ENCODE data around the gene TIMMDC1.
"Not testable (repeated sequence)": the region's sequence is repeated elsewhere in the genome, so short reads cannot be mapped to it uniquely, and the experiment has no call there.

The TIMMDC1 gene

GRCh38 chr3:119555929-119556328, 57.6 kb downstream of the TIMMDC1 start:
- no peaks in the 10 kb centered on the region for H3K4me1 ChIP-seq (ENCODE audit: control insufficient read depth, insufficient read depth, low read length, poor library complexity, severe bottlenecking)
- H3K9me3 ChIP-seq (ENCODE audit: control insufficient read depth, low read length): no peaks in the 10 kb centered on the region
- H3K27ac ChIP-seq (ENCODE audit: low read depth, low read length, severe bottlenecking): no peak overlapping the region
- H3K36me3 ChIP-seq (ENCODE audit: control insufficient read depth, insufficient read depth, low read length): no peaks in the 10 kb centered on the region
- H3K4me3 ChIP-seq (ENCODE audit: extremely low read depth, insufficient read depth, low read length, poor library complexity, severe bottlenecking): no peak overlapping the region
- 60% methylated on average over 1 of the region's 1 CpG; no CpG with 5 or more reads in 1 of the 2 experiments for WGBS, 2 experiments (ENCODE audit: insufficient coverage in 2 of 2)

DNA sequence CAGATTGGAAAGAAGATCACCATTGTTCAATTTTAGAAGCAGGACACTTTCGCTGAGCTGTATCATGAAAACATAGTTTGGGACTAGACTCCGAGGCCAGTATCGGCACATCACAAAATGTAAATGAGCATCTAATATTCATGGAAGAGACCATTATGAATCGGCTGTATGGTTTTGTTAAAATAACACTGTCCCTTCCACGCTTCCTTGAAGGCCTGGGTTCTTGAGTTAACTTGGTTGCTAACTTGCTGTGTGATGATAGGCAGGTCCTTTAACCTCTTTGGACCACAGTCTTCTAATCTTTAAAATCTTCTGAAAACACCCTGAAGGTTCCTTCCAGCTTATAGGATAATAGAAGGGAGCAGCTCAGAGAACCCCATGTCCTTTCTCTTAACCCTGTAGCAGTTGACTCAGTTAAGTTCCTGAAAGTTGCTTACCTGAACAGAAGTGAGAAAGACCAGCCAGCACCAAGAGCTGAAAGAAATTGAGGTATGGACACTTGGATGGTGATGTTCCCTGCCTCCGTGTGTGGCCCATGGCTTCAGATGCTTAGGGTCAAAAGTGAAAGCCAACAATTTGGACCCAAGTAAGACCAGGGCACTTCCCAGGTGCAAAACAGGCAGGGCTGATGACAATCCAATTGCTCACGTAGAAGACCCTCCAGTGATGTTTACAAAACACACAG, 59.0 kb downstream of the TIMMDC1 start:
- H3K27ac ChIP-seq (ENCODE audit: low read depth, low read length, severe bottlenecking): no peak overlapping the region
- 91 to 100% methylated on average over 5 of the region's 7 CpGs for WGBS, 2 experiments (ENCODE audit: insufficient coverage in 2 of 2)
- H3K36me3 ChIP-seq (ENCODE audit: control insufficient read depth, insufficient read depth, low read length): no peaks in the 10 kb centered on the region
- no peaks in the 10 kb centered on the region for H3K9me3 ChIP-seq (ENCODE audit: control insufficient read depth, low read length)
- H3K4me1 ChIP-seq (ENCODE audit: control insufficient read depth, insufficient read depth, low read length, poor library complexity, severe bottlenecking): no peaks in the 10 kb centered on the region
- H3K4me3 ChIP-seq (ENCODE audit: extremely low read depth, insufficient read depth, low read length, poor library complexity, severe bottlenecking): no peak overlapping the region

DNA sequence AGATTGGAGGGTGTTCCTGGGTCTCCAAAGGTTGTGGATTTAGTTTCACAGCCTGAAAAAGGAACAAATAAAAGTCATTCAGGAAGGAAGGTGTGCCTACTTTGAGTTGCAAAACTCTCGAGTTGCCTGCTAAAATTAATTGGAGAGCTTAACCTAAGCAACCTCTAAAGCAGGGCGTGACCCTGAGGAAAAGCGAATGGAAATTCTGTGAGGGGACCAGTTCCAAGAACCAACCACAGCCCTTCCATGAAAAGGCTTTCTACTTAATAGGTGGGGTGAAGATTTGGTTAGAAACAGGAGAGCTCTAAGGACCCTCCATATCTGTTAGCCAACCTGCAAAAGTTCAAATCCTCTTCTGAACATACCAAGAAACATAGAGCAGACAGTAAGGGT, 59.5 kb downstream of the TIMMDC1 start:
- H3K9me3 ChIP-seq (ENCODE audit: control insufficient read depth, low read length): no peaks in the 10 kb centered on the region
- WGBS, 2 experiments (ENCODE audit: insufficient coverage in 2 of 2): 90 to 96% methylated on average over 2 to 3 of the region's 3 CpGs
- no peak overlapping the region for H3K27ac ChIP-seq (ENCODE audit: low read depth, low read length, severe bottlenecking)
- no peaks in the 10 kb centered on the region for H3K36me3 ChIP-seq (ENCODE audit: control insufficient read depth, insufficient read depth, low read length)
- H3K4me3 ChIP-seq (ENCODE audit: extremely low read depth, insufficient read depth, low read length, poor library complexity, severe bottlenecking): no peak overlapping the region
- H3K4me1 ChIP-seq (ENCODE audit: control insufficient read depth, insufficient read depth, low read length, poor library complexity, severe bottlenecking): no peaks in the 10 kb centered on the region

GRCh38 chr3:119558626-119559317, 60.4 kb downstream of the TIMMDC1 start:
- Histone ChIP-seq H3K36me3 (ENCODE audit: control insufficient read depth, insufficient read depth, low read length) (no peaks in the 10 kb centered on the region), H3K4me1 (ENCODE audit: control insufficient read depth, insufficient read depth, low read length, poor library complexity, severe bottlenecking) (no peaks in the 10 kb centered on the region), H3K27ac (ENCODE audit: low read depth, low read length, severe bottlenecking) (no peak overlapping the region), H3K9me3 (ENCODE audit: control insufficient read depth, low read length) (no peaks in the 10 kb centered on the region), H3K4me3 (ENCODE audit: extremely low read depth, insufficient read depth, low read length, poor library complexity, severe bottlenecking) (no peak overlapping the region)
- WGBS, 2 experiments (ENCODE audit: insufficient coverage in 2 of 2): 93 to 100% methylated on average over 2 to 6 of the region's 9 CpGs

GRCh38 chr3:119559441-119559963, 61.2 kb downstream of the TIMMDC1 start, which contains the start of gene CD80:
CD80 (minus strand) TSS chr3:119559614; CDS start chr3:119557728, 1,886 bp downstream.
- WGBS, 2 experiments (ENCODE audit: insufficient coverage in 2 of 2): 43 to 60% methylated on average over 1 of the region's 7 CpGs
- Histone ChIP-seq H3K27ac (ENCODE audit: low read depth, low read length, severe bottlenecking) (no peak within 1 kb of the TSS), H3K9me3 (ENCODE audit: control insufficient read depth, low read length) (no peaks in the 10 kb centered on the region), H3K4me3 (ENCODE audit: extremely low read depth, insufficient read depth, low read length, poor library complexity, severe bottlenecking) (no peak within 1 kb of the TSS), H3K4me1 (ENCODE audit: control insufficient read depth, insufficient read depth, low read length, poor library complexity, severe bottlenecking) (no peaks in the 10 kb centered on the region), H3K36me3 (ENCODE audit: control insufficient read depth, insufficient read depth, low read length) (no peaks in the 10 kb centered on the region)

DNA sequence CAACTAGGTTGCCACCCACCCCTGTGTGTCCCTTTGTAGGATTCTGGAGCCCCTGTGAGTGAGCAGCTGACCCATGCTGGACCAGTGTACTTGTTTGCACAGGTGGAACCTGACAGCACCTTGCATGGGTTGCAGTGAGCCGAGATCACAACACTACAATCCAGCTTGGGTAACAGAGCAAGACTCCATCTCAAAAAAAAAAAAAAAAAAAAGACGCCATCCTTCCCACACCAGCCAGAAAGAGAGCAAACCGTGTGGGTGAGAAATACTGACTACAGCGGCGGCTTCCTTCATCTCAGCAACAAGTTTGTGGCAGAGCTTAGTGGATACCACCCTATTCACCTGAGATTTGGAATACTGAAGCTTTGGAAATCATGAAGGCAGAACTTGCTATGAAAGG, 61.8 kb downstream of the TIMMDC1 start:
- H3K4me3 ChIP-seq (ENCODE audit: extremely low read depth, insufficient read depth, low read length, poor library complexity, severe bottlenecking): no peak overlapping the region
- no peaks in the 10 kb centered on the region for H3K36me3 ChIP-seq (ENCODE audit: control insufficient read depth, insufficient read depth, low read length)
- H3K9me3 ChIP-seq (ENCODE audit: control insufficient read depth, low read length): no peaks in the 10 kb centered on the region
- no peaks in the 10 kb centered on the region for H3K4me1 ChIP-seq (ENCODE audit: control insufficient read depth, insufficient read depth, low read length, poor library complexity, severe bottlenecking)
- 80 to 100% methylated on average over 1 to 2 of the region's 5 CpGs for WGBS, 2 experiments (ENCODE audit: insufficient coverage in 2 of 2)
- H3K27ac ChIP-seq (ENCODE audit: low read depth, low read length, severe bottlenecking): no peak overlapping the region

GRCh38 chr3:119562307-119562961, 64.1 kb downstream of the TIMMDC1 start:
- Histone ChIP-seq H3K4me3 (ENCODE audit: extremely low read depth, insufficient read depth, low read length, poor library complexity, severe bottlenecking) (no peak overlapping the region), H3K4me1 (ENCODE audit: control insufficient read depth, insufficient read depth, low read length, poor library complexity, severe bottlenecking) (no peaks in the 10 kb centered on the region), H3K9me3 (ENCODE audit: control insufficient read depth, low read length) (no peaks in the 10 kb centered on the region), H3K27ac (ENCODE audit: low read depth, low read length, severe bottlenecking) (no peak overlapping the region), H3K36me3 (ENCODE audit: control insufficient read depth, insufficient read depth, low read length) (no peaks in the 10 kb centered on the region)
- WGBS, 2 experiments (ENCODE audit: insufficient coverage in 2 of 2): 88 to 90% methylated on average over 5 to 6 of the region's 6 CpGs

DNA sequence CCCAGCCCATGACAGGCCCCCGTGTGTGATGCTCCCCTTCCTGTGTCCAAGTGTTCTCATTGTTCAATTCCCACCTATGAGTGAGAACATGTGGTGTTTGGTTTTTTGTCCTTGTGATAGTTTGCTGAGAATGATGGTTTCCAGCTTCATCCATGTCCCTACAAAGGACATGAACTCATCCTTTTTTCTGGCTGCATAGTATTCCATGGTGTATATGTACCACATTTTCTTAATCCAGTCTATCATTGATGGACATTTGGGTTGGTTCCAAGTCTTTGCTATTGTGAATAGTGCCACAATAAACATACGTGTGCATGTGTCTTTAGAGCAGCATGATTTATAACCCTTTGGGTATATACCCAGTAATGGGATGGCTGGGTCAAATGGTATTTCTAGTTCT, 65.0 kb downstream of the TIMMDC1 start:
- not testable (repeated sequence) for H3K9me3 ChIP-seq (ENCODE audit: control insufficient read depth, low read length); H3K36me3 ChIP-seq (ENCODE audit: control insufficient read depth, insufficient read depth, low read length); H3K4me1 ChIP-seq (ENCODE audit: control insufficient read depth, insufficient read depth, low read length, poor library complexity, severe bottlenecking); H3K4me3 ChIP-seq (ENCODE audit: extremely low read depth, insufficient read depth, low read length, poor library complexity, severe bottlenecking); H3K27ac ChIP-seq (ENCODE audit: low read depth, low read length, severe bottlenecking)
- no CpG with 5 or more reads among the region's 2 CpGs for WGBS, 2 experiments (ENCODE audit: insufficient coverage in 2 of 2)

GRCh38 chr3:119569156-119569555, 70.8 kb downstream of the TIMMDC1 start:
- Histone ChIP-seq H3K9me3 (ENCODE audit: control insufficient read depth, low read length) (no peaks in the 10 kb centered on the region), H3K4me3 (ENCODE audit: extremely low read depth, insufficient read depth, low read length, poor library complexity, severe bottlenecking) (no peak overlapping the region), H3K4me1 (ENCODE audit: control insufficient read depth, insufficient read depth, low read length, poor library complexity, severe bottlenecking) (no peaks in the 10 kb centered on the region), H3K27ac (ENCODE audit: low read depth, low read length, severe bottlenecking) (no peak overlapping the region), H3K36me3 (ENCODE audit: control insufficient read depth, insufficient read depth, low read length) (no peaks in the 10 kb centered on the region)
- 92 to 99% methylated on average over 3 to 4 of the region's 4 CpGs for WGBS, 2 experiments (ENCODE audit: insufficient coverage in 2 of 2)

- Histone ChIP-seq H3K27ac (ENCODE audit: low read depth, low read length, severe bottlenecking) (no peak overlapping the region), H3K4me1 (ENCODE audit: control insufficient read depth, insufficient read depth, low read length, poor library complexity, severe bottlenecking) (no peaks in the 10 kb centered on the region), H3K4me3 (ENCODE audit: extremely low read depth, insufficient read depth, low read length, poor library complexity, severe bottlenecking) (no peak overlapping the region), H3K9me3 (ENCODE audit: control insufficient read depth, low read length) (no peaks in the 10 kb centered on the region), H3K36me3 (ENCODE audit: control insufficient read depth, insufficient read depth, low read length) (no peaks in the 10 kb centered on the region)
- WGBS, 2 experiments (ENCODE audit: insufficient coverage in 2 of 2): 94 to 100% methylated on average over 4 of the region's 5 CpGs
These were observed 71.9 kb downstream of the TIMMDC1 start for GRCh38 chr3:119570229-119570628.

All from mesodermal cell (in vitro differentiated cells).